Peyer's patch (tissue), 4 donors: ENCODE results near the gene ENDOU.

Source experiments
- CTCF ChIP-seq, 6 experiments: fragments of 450-650 bp in 4 of 6; fragments of 200-600 bp in 2 of 6; sonication (generic) in 1 of 6; IDR thresholded peaks; one replicate each; pipeline ENCODE4 v1.5.1; 2017 to 2019; ENCODE audit warnings: antibody characterized with exemption in 6 of 6, mild to moderate bottlenecking in 3 of 6, moderate library complexity in 1 of 6
- POLR2A ChIP-seq, 2 donors: fragments of 450-650 bp; IDR thresholded peaks; one replicate each; pipeline ENCODE4 v1.5.1; 2017; ENCODE audit warnings: antibody characterized with exemption in 2 of 2, mild to moderate bottlenecking in 2 of 2, moderate library complexity in 2 of 2

DNA sequence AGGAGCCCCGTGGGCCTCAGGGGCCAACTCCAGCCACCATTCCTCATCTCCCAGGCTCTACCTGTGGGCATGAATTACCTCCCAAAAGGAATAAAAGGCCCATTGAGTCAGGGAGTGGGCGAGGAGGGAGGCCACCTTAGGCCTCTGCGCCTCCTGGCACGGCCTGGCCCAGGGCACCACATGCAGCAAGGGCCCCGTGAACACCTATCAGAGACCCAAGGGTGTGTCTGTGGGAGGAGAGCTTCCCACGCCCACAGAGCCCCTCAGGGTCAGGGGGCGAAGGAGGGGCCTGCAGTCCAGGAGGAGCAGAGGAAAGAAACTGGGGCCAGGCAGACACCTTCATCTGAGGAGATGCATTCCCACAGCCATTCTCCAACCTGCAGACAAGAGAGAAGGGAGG is 21.2 kb upstream of the ENDOU start:
- TF ChIP-seq POLR2A (IDR thresholded peaks at IDR 0.05): no peak
- TF ChIP-seq CTCF (IDR thresholded peaks at IDR 0.05): no peak
